ENCODE data around the gene CAMTA1.

DNA sequence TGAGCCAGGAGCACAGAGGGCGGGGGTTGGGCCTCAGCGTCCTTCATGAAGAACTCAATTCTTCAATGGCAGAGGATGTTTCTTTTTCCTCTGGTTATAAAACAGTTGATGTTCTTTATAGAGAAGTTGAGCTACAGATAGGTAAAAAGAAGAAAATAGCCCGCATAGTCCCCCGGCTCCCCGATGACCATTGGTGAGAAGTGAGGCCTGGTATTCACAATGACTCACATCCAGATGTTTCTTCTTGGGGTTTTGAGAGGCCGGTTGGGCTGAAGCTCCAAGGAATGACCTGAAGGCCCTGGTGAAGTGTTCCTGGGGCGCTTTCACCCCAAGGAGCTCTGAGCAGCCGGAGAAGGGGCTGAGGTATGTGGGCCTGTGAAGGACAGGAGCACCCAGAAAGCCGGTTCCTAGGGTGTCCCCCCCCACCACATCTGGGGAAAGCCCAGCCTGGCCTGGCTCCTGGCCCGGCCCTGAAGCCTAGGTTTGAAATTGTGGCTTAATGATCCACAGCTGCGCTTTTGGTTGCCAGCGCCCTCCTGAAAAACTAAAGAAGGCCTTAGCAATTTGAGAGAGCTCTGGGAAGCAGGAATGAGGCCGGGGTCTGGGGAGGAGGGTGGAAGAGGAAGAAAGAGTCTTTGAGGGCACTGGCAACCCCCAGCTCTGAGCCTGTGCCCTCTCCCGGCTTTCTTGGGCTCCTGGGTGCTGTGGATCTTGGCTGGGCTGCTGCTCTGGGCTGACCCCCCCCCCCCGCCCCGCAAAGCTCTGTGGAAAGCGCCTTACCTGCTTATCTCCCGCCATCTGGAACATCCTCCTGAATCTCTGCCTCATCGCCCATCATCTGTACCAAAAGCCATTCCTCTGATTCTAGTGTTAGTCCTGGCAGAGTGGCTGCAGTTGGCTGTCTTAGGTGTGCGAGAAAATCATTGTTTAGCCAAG is 444.7 kb downstream of the CAMTA1 start:
- TF ChIP-seq, protein P1, sequence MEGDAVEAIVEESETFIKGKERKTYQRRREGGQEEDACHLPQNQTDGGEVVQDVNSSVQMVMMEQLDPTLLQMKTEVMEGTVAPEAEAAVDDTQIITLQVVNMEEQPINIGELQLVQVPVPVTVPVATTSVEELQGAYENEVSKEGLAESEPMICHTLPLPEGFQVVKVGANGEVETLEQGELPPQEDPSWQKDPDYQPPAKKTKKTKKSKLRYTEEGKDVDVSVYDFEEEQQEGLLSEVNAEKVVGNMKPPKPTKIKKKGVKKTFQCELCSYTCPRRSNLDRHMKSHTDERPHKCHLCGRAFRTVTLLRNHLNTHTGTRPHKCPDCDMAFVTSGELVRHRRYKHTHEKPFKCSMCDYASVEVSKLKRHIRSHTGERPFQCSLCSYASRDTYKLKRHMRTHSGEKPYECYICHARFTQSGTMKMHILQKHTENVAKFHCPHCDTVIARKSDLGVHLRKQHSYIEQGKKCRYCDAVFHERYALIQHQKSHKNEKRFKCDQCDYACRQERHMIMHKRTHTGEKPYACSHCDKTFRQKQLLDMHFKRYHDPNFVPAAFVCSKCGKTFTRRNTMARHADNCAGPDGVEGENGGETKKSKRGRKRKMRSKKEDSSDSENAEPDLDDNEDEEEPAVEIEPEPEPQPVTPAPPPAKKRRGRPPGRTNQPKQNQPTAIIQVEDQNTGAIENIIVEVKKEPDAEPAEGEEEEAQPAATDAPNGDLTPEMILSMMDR (IDR thresholded peaks at IDR 0.05; ENCODE audit: low read length), result no peak
- TF ChIP-seq EZH2phosphoT487 (IDR thresholded peaks at IDR 0.05; ENCODE audit: low read length), result no peak
